Esophagus muscularis mucosa (tissue), 4 donors: Measurements from ENCODE around the gene PTPRN2. TPM values are rescaled to one million over a fixed set of nuclear protein-coding genes. Genes with fewer than 3 reads are reported as not detected.

Experiments used
- DNase-seq: peaks from one replicate; pipeline ENCODE4 v3.0.0-alpha.2; 2017; ENCODE audit errors: extremely low spot score
- H3K27ac ChIP-seq, 4 donors: fragments of 200-600 bp; sonication (generic); replicated peaks in 1 of 4; 1 replicate in 3 of 4; 2 replicates in 1 of 4; pipeline ENCODE4 v1.5.1; 2016 to 2019; ENCODE audit warnings: mild to moderate bottlenecking in 1 of 4
- H3K27me3 ChIP-seq, 4 donors: fragments of 200-600 bp; sonication (generic); one replicate each; pipeline versions ENCODE4 v1.5.1 to v1.6.0; 2016 to 2019
- H3K36me3 ChIP-seq, 4 donors: fragments of 200-600 bp; sonication (generic); one replicate each; pipeline ENCODE4 v1.5.1; 2016 to 2019
- H3K4me1 ChIP-seq, 4 donors: fragments of 200-600 bp; sonication (generic); one replicate each; pipeline ENCODE4 v1.5.1; 2016 to 2019
- H3K4me3 ChIP-seq, 4 donors: fragments of 200-600 bp; sonication (generic); 1 replicate in 2 of 4; 2 replicates in 2 of 4; pipeline ENCODE4 v1.5.1; 2016 to 2019; ENCODE audit warnings: mild to moderate bottlenecking in 4 of 4, moderate library complexity in 1 of 4
- H3K9me3 ChIP-seq, 4 donors: fragments of 200-600 bp; sonication (generic); 1 replicate in 3 of 4; 2 replicates in 1 of 4; pipeline ENCODE4 v1.5.1; 2016 to 2019
- CTCF ChIP-seq, 3 experiments: fragments of 200-600 bp in 2 of 3; fragments of 450-650 bp in 1 of 3; sonication (generic) in 2 of 3; IDR thresholded peaks; one replicate each; pipeline ENCODE4 v1.5.1; 2017 to 2019; ENCODE audit warnings: antibody characterized with exemption in 3 of 3, mild to moderate bottlenecking in 2 of 3, moderate library complexity in 1 of 3
- EP300 ChIP-seq: sonication (generic); formaldehyde crosslinking; IDR thresholded peaks from one replicate; pipeline ENCODE4 v1.6.1; 2017; ENCODE audit warnings: antibody characterized with exemption
- POLR2A ChIP-seq: fragments of 450-650 bp; IDR thresholded peaks from one replicate; pipeline ENCODE4 v1.6.1; 2017; ENCODE audit warnings: antibody characterized with exemption, moderate library complexity, mild to moderate bottlenecking, low read depth
- POLR2AphosphoS5 ChIP-seq, 2 donors: sonication (generic); formaldehyde crosslinking; IDR thresholded peaks; one replicate each; pipeline ENCODE4 v1.6.1; 2017; ENCODE audit warnings: antibody characterized with exemption in 2 of 2
- WGBS: methylation state at CpG from one replicate; pipeline ENCODE4 v1.1.5; 2018; 5-methylcytosine and 5-hydroxymethylcytosine counted together
- intact Hi-C: fragments of 100-400 bp; cut with DNase I; formaldehyde crosslinking; loops from one replicate; pipeline ENCODE4 v1.15.1; 2023
- total RNA-seq, 4 donors: library from RNA; depleted of rRNA; stranded (reverse); fragments of >200 nt; gene quantifications; one replicate each; pipeline versions ENCODE4 v1.1.0 to v1.2.1, GENCODE V29; 2016

PTPRN2 gene
- total RNA-seq, 4 donors from 2014 or later, result 2.1 to 3.1 (median 3.1) TPM

GRCh38 chr7:158472596-158472995 lies 115.0 kb downstream of the PTPRN2 start:
- Histone ChIP-seq H3K4me3 (no peak overlapping the region), H3K27ac (no peak overlapping the region), H3K27me3 (peaks cover 0 to 19% (median 2%) of the 10 kb centered on the region in 4 donors), H3K36me3 (no peaks in the 10 kb centered on the region), H3K9me3 (no peaks in the 10 kb centered on the region), H3K4me1 (peaks cover 0 to 7% (median 0%) of the 10 kb centered on the region in 4 donors)
- intact Hi-C loops, result no loop called here
- DNase-seq, result no peak
- WGBS, result 82% methylated on average over 11 of the region's 11 CpGs
- no peak for TF ChIP-seq CTCF (IDR thresholded peaks at IDR 0.05)
- no peak for TF ChIP-seq EP300

- Histone ChIP-seq H3K9me3 (no peaks in the 10 kb centered on the region), H3K27ac (no peak overlapping the region), H3K27me3 (peaks cover 0 to 21% (median 2%) of the 10 kb centered on the region in 4 donors), H3K4me1 (peaks cover 0 to 7% (median 0%) of the 10 kb centered on the region in 4 donors), H3K36me3 (no peaks in the 10 kb centered on the region), H3K4me3 (no peak overlapping the region)
- no peak for DNase-seq
- 97% methylated on average over 18 of the region's 18 CpGs for WGBS
- TF ChIP-seq POLR2A (no peak), CTCF (IDR thresholded peaks at IDR 0.05) (no peak), EP300 (no peak), POLR2AphosphoS5 (IDR thresholded peaks at IDR 0.05) (no peak)
- intact Hi-C loops, result no loop called here
Measured at GRCh38 chr7:158471716-158472115, 115.9 kb downstream of the PTPRN2 start.

GRCh38 chr7:158470336-158470735 lies 117.3 kb downstream of the PTPRN2 start:
- TF ChIP-seq POLR2AphosphoS5 (IDR thresholded peaks at IDR 0.05), result no peak
- no peak for TF ChIP-seq EP300
- no peak for TF ChIP-seq POLR2A
- TF ChIP-seq CTCF (IDR thresholded peaks at IDR 0.05), result no peak

GRCh38 chr7:158469396-158470051 lies 118.1 kb downstream of the PTPRN2 start:
- intact Hi-C loops, result no loop called here
- H3K36me3 ChIP-seq, result no peaks in the 10 kb centered on the region
- no peak for TF ChIP-seq EP300
- no peak for TF ChIP-seq POLR2A
- no peak for TF ChIP-seq POLR2AphosphoS5 (IDR thresholded peaks at IDR 0.05)
- TF ChIP-seq CTCF (IDR thresholded peaks at IDR 0.05), result no peak
- no peak overlapping the region for H3K4me3 ChIP-seq
- 72% methylated on average over 8 of the region's 8 CpGs for WGBS
- H3K9me3 ChIP-seq, result no peaks in the 10 kb centered on the region
- peaks cover 0 to 7% (median 0%) of the 10 kb centered on the region in 4 donors for H3K4me1 ChIP-seq
- no peak for DNase-seq
- H3K27ac ChIP-seq, result no peak overlapping the region
- peaks cover 0 to 21% (median 2%) of the 10 kb centered on the region in 4 donors for H3K27me3 ChIP-seq

More at GRCh38 chr7:158470336-158470735, 117.3 kb downstream of the PTPRN2 start:
- no peaks in the 10 kb centered on the region for H3K36me3 ChIP-seq
- intact Hi-C loops, result no loop called here
- peaks cover 0 to 21% (median 2%) of the 10 kb centered on the region in 4 donors for H3K27me3 ChIP-seq
- 81% methylated on average over 16 of the region's 16 CpGs for WGBS
- DNase-seq, result no peak
- H3K9me3 ChIP-seq, result no peaks in the 10 kb centered on the region
- no peak overlapping the region for H3K27ac ChIP-seq
- H3K4me1 ChIP-seq, result peaks cover 0 to 7% (median 0%) of the 10 kb centered on the region in 4 donors
- no peak overlapping the region for H3K4me3 ChIP-seq
